Endothelial cell of umbilical vein (primary cell): ENCODE results near the gene MYDGF. TPM values are rescaled to one million over a fixed set of nuclear protein-coding genes. Genes with fewer than 3 reads are reported as not detected.

Experiments used
- BruUV-seq: library from RNA; stranded (reverse); fragments of 400-500 nt; replicated peaks from 2 replicates; lab custom pipeline; 2021; lab: Mats Ljungman, UMichigan
- CTCF ChIA-PET: fragments of 300-600, 350-600 bp; sonication (Branson Sonifier 250); formaldehyde crosslinking; loops from one replicate; lab custom pipeline; 2021; ENCODE audit warnings: antibody characterized with exemption, inconsistent platforms; lab: Charles Lee
- POLR2A ChIA-PET: fragments of 300-600, 350-600 bp; sonication (Branson Sonifier 250); formaldehyde crosslinking; loops from one replicate; lab custom pipeline; 2021; ENCODE audit warnings: antibody characterized with exemption, inconsistent platforms; lab: Charles Lee
- DNase-seq: peaks from one replicate; pipeline ENCODE4 v3.0.0-alpha.2; 2011; ENCODE audit warnings: low read depth, low spot score
- FAIRE-seq: peaks from 2 replicates; lab custom pipeline; 2011; peaks lifted over from hg19 to GRCh38; lab: Jason Lieb, UNC
- H2AFZ ChIP-seq: 2 replicates; pipeline ENCODE4 v1.6.0; 2012; ENCODE audit warnings: low read depth, low read length, control low read depth, inconsistent platforms
- H3K27ac ChIP-seq: 2 replicates; pipeline ENCODE4 v1.5.1; 2011; ENCODE audit warnings: low read depth, mild to moderate bottlenecking, control low read depth, low read length, moderate library complexity; ENCODE audit not compliant: insufficient read depth
- H3K27me3 ChIP-seq, 2 experiments: 2 replicates each; pipeline versions ENCODE4 v1.6.0 to v1.6.1; 2011; ENCODE audit warnings: low read length in 2 of 2, mixed read lengths in 1 of 2; ENCODE audit not compliant: control insufficient read depth in 2 of 2, insufficient read depth in 2 of 2
- H3K36me3 ChIP-seq, 2 experiments: 2 replicates in 1 of 2; 3 replicates in 1 of 2; pipeline ENCODE4 v1.5.1; 2011; ENCODE audit warnings: low read length in 2 of 2, mild to moderate bottlenecking in 1 of 2, moderate library complexity in 1 of 2; ENCODE audit not compliant: control insufficient read depth in 2 of 2, insufficient read depth in 2 of 2; ENCODE audit errors: extremely low read depth in 1 of 2
- H3K4me1 ChIP-seq: 3 replicates; pipeline ENCODE4 v1.5.1; 2011; ENCODE audit warnings: mild to moderate bottlenecking, low read length; ENCODE audit not compliant: control insufficient read depth, insufficient read depth; ENCODE audit errors: extremely low read depth
- H3K4me2 ChIP-seq: 2 replicates; pipeline ENCODE4 v1.6.1; 2011; ENCODE audit warnings: low read length, control low read depth, mixed read lengths; ENCODE audit not compliant: insufficient read depth
- H3K4me3 ChIP-seq, 3 experiments: fragments of 200-600 bp in 1 of 3; sonication (generic), shearing (Covaris generic) in 1 of 3; replicated peaks in 1 of 3; 2 replicates each; pipeline ENCODE4 v1.5.1; 2011 to 2016; ENCODE audit warnings: control low read depth in 3 of 3, low read length in 3 of 3, mild to moderate bottlenecking in 2 of 3, inconsistent platforms in 1 of 3, low read depth in 1 of 3, moderate library complexity in 1 of 3; ENCODE audit not compliant: insufficient read depth in 1 of 3
- H3K79me2 ChIP-seq: 2 replicates; pipeline ENCODE4 v1.6.0; 2012; ENCODE audit warnings: low read length, inconsistent platforms; ENCODE audit not compliant: control insufficient read depth, insufficient read depth
- H3K9ac ChIP-seq: replicated peaks from 2 replicates; pipeline ENCODE3; 2011; ENCODE audit warnings: low read length, control low read depth; ENCODE audit not compliant: insufficient read depth; ENCODE audit errors: extremely low read depth
- H3K9me1 ChIP-seq: replicated peaks from 3 replicates; pipeline ENCODE4 v1.6.0; 2011; ENCODE audit warnings: mild to moderate bottlenecking, low read length; ENCODE audit not compliant: control insufficient read depth, insufficient read depth; ENCODE audit errors: extremely low read depth
- H3K9me3 ChIP-seq: replicated peaks from 2 replicates; pipeline ENCODE4 v1.5.1; 2012; ENCODE audit warnings: low read length, inconsistent platforms; ENCODE audit not compliant: control insufficient read depth, insufficient read depth
- H4K20me1 ChIP-seq: replicated peaks from 2 replicates; pipeline ENCODE3; 2011; ENCODE audit warnings: mild to moderate bottlenecking, low read length; ENCODE audit not compliant: control insufficient read depth, insufficient read depth; ENCODE audit errors: extremely low read depth
- EZH2 ChIP-seq: IDR thresholded peaks from 2 replicates; pipeline ENCODE4 v1.6.1; 2012; ENCODE audit warnings: borderline replicate concordance, low read depth, mild to moderate bottlenecking, moderate library complexity, low read length, inconsistent platforms; ENCODE audit not compliant: severe bottlenecking
- FOS ChIP-seq: IDR thresholded peaks from 2 replicates; pipeline ENCODE4 v1.6.1; 2011; ENCODE audit warnings: mild to moderate bottlenecking, low read length, moderate library complexity, borderline replicate concordance; ENCODE audit not compliant: insufficient read depth
- GATA2 ChIP-seq: IDR thresholded peaks from 2 replicates; pipeline ENCODE4 v1.7.0; 2011; ENCODE audit warnings: low read depth, mild to moderate bottlenecking, moderate library complexity, mixed read lengths, low read length; ENCODE audit not compliant: insufficient read length, insufficient read depth
- JUN ChIP-seq: IDR thresholded peaks from 2 replicates; pipeline ENCODE4 v1.6.1; 2011; ENCODE audit warnings: borderline replicate concordance, low read depth; ENCODE audit not compliant: insufficient read length, insufficient read depth
- MYC ChIP-seq: IDR thresholded peaks from one replicate; pipeline ENCODE4 v1.6.1; 2011; ENCODE audit warnings: mild to moderate bottlenecking, low read depth, low read length
- POLR2A ChIP-seq: IDR thresholded peaks from 2 replicates; pipeline ENCODE4 v1.6.1; 2012; ENCODE audit warnings: low read depth, mild to moderate bottlenecking, control low read depth, low read length
- POLR2AphosphoS5 ChIP-seq: IDR thresholded peaks from 2 replicates; pipeline ENCODE4 v1.6.1; 2012; ENCODE audit warnings: low read depth, mild to moderate bottlenecking, control low read depth, low read length, moderate library complexity; ENCODE audit not compliant: insufficient read depth
- dilution Hi-C: fragments of 300-500 bp; cut with MboI; formaldehyde crosslinking; loops from one replicate; pipeline ENCODE4 v1.15.0; 2019; ENCODE audit warnings: low sequenced_read_pairs; ENCODE audit not compliant: extremely low pct_ligation_motif_present
- intact Hi-C: fragments of 100-400 bp; cut with micrococcal nuclease; formaldehyde crosslinking; loops from one replicate; pipeline ENCODE4 v1.10.0; 2022
- polyA plus RNA-seq, 4 experiments: library from polyadenylated mRNA; depleted of rRNA in 3 of 4; stranded (reverse) in 3 of 4; unstranded in 1 of 4; fragments of >200 nt; gene quantifications; 2 replicates each; pipeline versions ENCODE4 v1.2.1 to v1.2.3, GENCODE V29; 2011 to 2012; ENCODE audit warnings: missing spikeins in 1 of 4
- total RNA-seq: library from RNA; stranded (reverse); gene quantifications from 2 replicates; pipeline ENCODE4 v1.2.3, GENCODE V29; 2021
- TF ChIP-seq, protein P1 (sequence below), 2 donors: IDR thresholded peaks; 1 replicate in 1 of 2; 2 replicates in 1 of 2; pipeline ENCODE4 v1.5.1; 2011; ENCODE audit warnings: low read length in 2 of 2, mild to moderate bottlenecking in 2 of 2, moderate library complexity in 2 of 2, control low read depth in 1 of 2, inconsistent platforms in 1 of 2, low read depth in 1 of 2; ENCODE audit not compliant: insufficient read depth in 1 of 2; ENCODE audit errors: extremely low read depth in 1 of 2
- TF ChIP-seq, protein P2 (sequence below): IDR thresholded peaks from 2 replicates; pipeline ENCODE4 v1.6.1; 2011; ENCODE audit not compliant: insufficient read depth, insufficient read length

MYDGF gene
- total and polyA plus RNA-seq, 2 donors (not counting 3 experiments of a cell fraction or from before 2014, with no cell fraction given): 191 to 337 TPM

DNA sequence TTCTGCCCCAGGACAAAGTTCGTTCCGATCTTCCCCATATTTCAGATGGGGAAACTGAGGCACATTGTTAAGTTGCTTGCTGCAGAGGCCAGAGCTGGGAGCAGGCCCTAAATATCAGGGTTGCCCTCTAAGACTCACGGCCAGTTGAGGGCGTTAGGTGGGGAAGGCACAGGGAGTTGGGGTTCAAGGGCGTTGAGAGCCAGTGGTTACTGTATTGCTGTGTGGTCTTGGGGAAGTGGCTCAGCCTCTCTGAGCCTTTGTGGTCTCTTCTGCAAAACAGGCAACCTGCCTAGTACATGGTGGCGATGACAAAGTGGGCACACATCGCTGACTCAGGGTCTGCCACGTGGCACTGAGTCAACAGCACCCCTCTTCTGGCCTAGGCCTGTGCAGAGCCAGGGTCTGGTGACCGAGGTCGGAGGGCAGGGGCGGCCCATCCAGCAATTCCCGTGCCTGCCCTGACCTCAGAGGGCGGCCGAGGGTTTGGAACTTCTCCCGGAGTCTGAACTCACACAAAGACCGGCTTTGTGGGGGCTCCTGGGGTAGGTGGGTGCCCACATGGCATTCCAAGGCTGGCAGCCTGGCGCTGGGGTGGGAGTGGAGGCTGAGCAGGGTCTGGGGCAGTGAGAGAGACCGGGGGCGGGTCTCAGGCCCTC is 20.6 kb downstream of the MYDGF start:
- no peak for DNase-seq
- Histone ChIP-seq H3K9ac (no peak overlapping the region), H3K27me3 (no peaks in the 10 kb centered on the region), H3K4me2 (no peak overlapping the region), H3K27ac (no peak overlapping the region), H3K9me3 (no peaks in the 10 kb centered on the region), H3K4me3 (no peak overlapping the region), H3K79me2 (peaks cover 24% of the 10 kb centered on the region), H4K20me1 (no peaks in the 10 kb centered on the region), H2AFZ (no peak overlapping the region), H3K9me1 (no peaks in the 10 kb centered on the region), H3K4me1 (peaks cover 23% of the 10 kb centered on the region), H3K36me3 (peaks cover 0 to 21% of the 10 kb centered on the region in 2 experiments)
- ChIA-PET CTCF (interaction anchor here (0.9 to 1.8 kb wide), 4 partner anchors 10 to 90 kb away, joined by 3 to 10 read pairs (median 4); partner anchors contain the start of gene SEMA6B), POLR2A (interaction anchor here (1.5 kb wide), 1 partner anchor 15 kb away, joined by 3 read pairs; no protein-coding TSS in a partner anchor)
- FAIRE-seq: peak; percentile 50
- no TSS peak for BruUV-seq
- dilution Hi-C loops (no loop called here), intact Hi-C loops (no loop called here)
- no peak for TF ChIP-seq EZH2
- no peak for TF ChIP-seq POLR2A
- TF ChIP-seq JUN: no peak
- TF ChIP-seq, protein P1, sequence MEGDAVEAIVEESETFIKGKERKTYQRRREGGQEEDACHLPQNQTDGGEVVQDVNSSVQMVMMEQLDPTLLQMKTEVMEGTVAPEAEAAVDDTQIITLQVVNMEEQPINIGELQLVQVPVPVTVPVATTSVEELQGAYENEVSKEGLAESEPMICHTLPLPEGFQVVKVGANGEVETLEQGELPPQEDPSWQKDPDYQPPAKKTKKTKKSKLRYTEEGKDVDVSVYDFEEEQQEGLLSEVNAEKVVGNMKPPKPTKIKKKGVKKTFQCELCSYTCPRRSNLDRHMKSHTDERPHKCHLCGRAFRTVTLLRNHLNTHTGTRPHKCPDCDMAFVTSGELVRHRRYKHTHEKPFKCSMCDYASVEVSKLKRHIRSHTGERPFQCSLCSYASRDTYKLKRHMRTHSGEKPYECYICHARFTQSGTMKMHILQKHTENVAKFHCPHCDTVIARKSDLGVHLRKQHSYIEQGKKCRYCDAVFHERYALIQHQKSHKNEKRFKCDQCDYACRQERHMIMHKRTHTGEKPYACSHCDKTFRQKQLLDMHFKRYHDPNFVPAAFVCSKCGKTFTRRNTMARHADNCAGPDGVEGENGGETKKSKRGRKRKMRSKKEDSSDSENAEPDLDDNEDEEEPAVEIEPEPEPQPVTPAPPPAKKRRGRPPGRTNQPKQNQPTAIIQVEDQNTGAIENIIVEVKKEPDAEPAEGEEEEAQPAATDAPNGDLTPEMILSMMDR (IDR thresholded peaks at IDR 0.05; ENCODE audit: extremely low read depth in 1 of 2, insufficient read depth in 1 of 2, low read depth in 1 of 2, low read length in 2 of 2): no peak
- no peak for TF ChIP-seq POLR2AphosphoS5
- TF ChIP-seq, protein P2, sequence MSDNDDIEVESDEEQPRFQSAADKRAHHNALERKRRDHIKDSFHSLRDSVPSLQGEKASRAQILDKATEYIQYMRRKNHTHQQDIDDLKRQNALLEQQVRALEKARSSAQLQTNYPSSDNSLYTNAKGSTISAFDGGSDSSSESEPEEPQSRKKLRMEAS: no peak
- no peak for TF ChIP-seq MYC
- TF ChIP-seq GATA2: no peak
- no peak for TF ChIP-seq FOS
